ENCODE results near the gene CCDC91.

CCDC91 gene

DNA sequence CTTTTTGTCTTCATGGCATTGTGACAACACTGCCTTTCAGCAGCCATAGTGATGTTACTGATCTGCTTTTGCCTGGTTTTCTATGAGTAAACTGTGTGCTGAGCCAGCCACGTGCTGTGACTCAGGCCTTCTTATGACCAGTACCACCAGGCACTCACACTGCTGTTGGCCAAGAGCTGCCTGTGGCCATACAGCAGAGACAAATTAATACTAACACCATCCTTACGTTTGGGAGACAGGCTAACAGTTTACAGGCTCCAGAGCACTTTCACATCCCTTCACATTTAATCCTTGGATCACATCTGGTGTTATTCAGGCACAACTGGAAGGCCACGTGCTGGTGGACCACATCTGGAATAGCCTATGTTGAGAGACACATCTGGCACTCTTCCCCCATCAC, 377.9 kb downstream of the CCDC91 start:
- Histone ChIP-seq H3K9me3 (ENCODE audit: insufficient read depth, low read length) (no peaks in the 10 kb centered on the region), H3K4me3 (ENCODE audit: low read length) (no peak overlapping the region), H3K79me2 (ENCODE audit: low read length) (no peaks in the 10 kb centered on the region)

DNA sequence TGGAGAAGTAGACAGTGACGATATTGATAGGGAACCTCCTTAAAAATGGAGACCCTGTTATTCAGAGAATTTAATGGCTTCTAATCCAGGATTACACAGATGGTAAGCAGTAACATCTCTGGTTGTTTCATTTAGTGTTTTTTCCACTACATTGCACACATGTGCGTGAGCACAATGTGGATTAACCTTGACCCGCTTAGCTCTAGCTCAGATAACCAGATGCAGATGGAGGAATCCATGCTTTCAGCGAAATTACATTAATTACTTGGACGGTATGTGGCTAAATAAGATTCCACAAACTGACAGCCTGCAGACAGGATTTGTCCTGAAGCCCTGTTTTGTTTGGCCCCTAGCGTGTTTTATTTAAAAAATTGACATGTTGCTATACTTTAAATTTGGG, 378.4 kb downstream of the CCDC91 start:
- Histone ChIP-seq H2AFZ (ENCODE audit: low read depth, low read length) (no peak overlapping the region), H4K20me1 (ENCODE audit: insufficient read depth, low read length) (no peaks in the 10 kb centered on the region), H3K9me3 (ENCODE audit: insufficient read depth, low read length) (no peaks in the 10 kb centered on the region), H3K4me1 (ENCODE audit: low read length) (no peaks in the 10 kb centered on the region), H3K27me3 (ENCODE audit: low read depth, low read length) (no peaks in the 10 kb centered on the region), H3K4me3 (ENCODE audit: low read length) (no peak overlapping the region), H3K36me3 (replicated peaks; ENCODE audit: low read depth, low read length) (no peaks in the 10 kb centered on the region), H3K4me2 (ENCODE audit: low read length) (no peak overlapping the region), H3K27ac (ENCODE audit: low read length) (no peak overlapping the region), H3K79me2 (ENCODE audit: low read length) (no peaks in the 10 kb centered on the region), H3K9ac (ENCODE audit: low read length) (no peak overlapping the region)
- no peak for TF ChIP-seq EZH2phosphoT487 (IDR thresholded peaks at IDR 0.05; ENCODE audit: low read depth)
- TF ChIP-seq, protein P1, sequence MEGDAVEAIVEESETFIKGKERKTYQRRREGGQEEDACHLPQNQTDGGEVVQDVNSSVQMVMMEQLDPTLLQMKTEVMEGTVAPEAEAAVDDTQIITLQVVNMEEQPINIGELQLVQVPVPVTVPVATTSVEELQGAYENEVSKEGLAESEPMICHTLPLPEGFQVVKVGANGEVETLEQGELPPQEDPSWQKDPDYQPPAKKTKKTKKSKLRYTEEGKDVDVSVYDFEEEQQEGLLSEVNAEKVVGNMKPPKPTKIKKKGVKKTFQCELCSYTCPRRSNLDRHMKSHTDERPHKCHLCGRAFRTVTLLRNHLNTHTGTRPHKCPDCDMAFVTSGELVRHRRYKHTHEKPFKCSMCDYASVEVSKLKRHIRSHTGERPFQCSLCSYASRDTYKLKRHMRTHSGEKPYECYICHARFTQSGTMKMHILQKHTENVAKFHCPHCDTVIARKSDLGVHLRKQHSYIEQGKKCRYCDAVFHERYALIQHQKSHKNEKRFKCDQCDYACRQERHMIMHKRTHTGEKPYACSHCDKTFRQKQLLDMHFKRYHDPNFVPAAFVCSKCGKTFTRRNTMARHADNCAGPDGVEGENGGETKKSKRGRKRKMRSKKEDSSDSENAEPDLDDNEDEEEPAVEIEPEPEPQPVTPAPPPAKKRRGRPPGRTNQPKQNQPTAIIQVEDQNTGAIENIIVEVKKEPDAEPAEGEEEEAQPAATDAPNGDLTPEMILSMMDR (IDR thresholded peaks at IDR 0.05; ENCODE audit: low read depth, low read length) = no peak

More for the DNA sequence above, 377.9 kb downstream of the CCDC91 start:
- no peaks in the 10 kb centered on the region for H4K20me1 ChIP-seq (ENCODE audit: insufficient read depth, low read length)
- no peak overlapping the region for H2AFZ ChIP-seq (ENCODE audit: low read depth, low read length)
- TF ChIP-seq, protein P1 (IDR thresholded peaks at IDR 0.05; ENCODE audit: low read depth, low read length) = no peak
- TF ChIP-seq EZH2phosphoT487 (IDR thresholded peaks at IDR 0.05; ENCODE audit: low read depth) = no peak
- no peaks in the 10 kb centered on the region for H3K27me3 ChIP-seq (ENCODE audit: low read depth, low read length)
- H3K36me3 ChIP-seq (replicated peaks; ENCODE audit: low read depth, low read length) = no peaks in the 10 kb centered on the region
- H3K4me2 ChIP-seq (ENCODE audit: low read length) = no peak overlapping the region
- no peak overlapping the region for H3K27ac ChIP-seq (ENCODE audit: low read length)
- H3K9ac ChIP-seq (ENCODE audit: low read length) = no peak overlapping the region
- no peaks in the 10 kb centered on the region for H3K4me1 ChIP-seq (ENCODE audit: low read length)

DNA sequence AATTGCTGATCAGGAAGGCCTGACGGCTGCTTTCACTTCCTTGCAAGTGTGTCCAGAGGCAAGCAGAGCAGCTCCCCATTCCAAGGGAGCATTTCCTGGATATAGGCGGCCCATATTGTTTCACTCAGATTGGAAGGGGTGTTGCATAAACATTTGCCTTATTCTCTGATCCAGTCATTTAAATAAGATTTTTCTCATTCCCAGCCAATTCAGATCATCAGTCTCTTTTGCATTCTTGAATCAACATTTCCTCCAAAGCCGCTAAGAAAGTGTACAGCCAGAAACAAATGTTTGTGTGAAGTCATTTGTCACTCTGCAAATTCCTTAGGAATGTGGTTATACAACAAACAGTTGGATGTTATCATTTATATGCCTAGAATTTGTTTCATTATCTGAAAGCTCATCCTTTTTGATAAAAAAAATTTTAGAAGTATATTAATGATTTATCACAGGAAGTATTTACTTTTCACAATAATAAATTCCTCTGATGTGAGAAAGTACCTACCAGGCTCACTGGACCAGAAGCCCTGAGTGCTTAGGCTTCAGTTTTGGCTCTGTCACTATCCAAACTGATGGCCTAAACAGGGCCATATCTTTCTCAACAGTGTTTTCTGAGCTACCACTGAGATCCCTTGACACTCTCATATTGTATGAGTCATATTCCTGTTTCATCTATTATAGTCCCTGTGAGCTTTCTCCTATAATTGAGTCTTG, 379.6 kb downstream of the CCDC91 start:
- H3K79me2 ChIP-seq (ENCODE audit: low read length) = no peaks in the 10 kb centered on the region
- H4K20me1 ChIP-seq (ENCODE audit: insufficient read depth, low read length) = no peaks in the 10 kb centered on the region
- H3K9ac ChIP-seq (ENCODE audit: low read length) = no peak overlapping the region
- no peak overlapping the region for H2AFZ ChIP-seq (ENCODE audit: low read depth, low read length)
- TF ChIP-seq, protein P1 (IDR thresholded peaks at IDR 0.05; ENCODE audit: low read depth, low read length) = no peak
- no peak for TF ChIP-seq EZH2phosphoT487 (IDR thresholded peaks at IDR 0.05; ENCODE audit: low read depth)
- no peaks in the 10 kb centered on the region for H3K36me3 ChIP-seq (replicated peaks; ENCODE audit: low read depth, low read length)
- H3K4me1 ChIP-seq (ENCODE audit: low read length) = no peaks in the 10 kb centered on the region
- no peak overlapping the region for H3K4me2 ChIP-seq (ENCODE audit: low read length)
- no peaks in the 10 kb centered on the region for H3K27me3 ChIP-seq (ENCODE audit: low read depth, low read length)
- no peak overlapping the region for H3K27ac ChIP-seq (ENCODE audit: low read length)
- H3K9me3 ChIP-seq (ENCODE audit: insufficient read depth, low read length) = no peaks in the 10 kb centered on the region
- H3K4me3 ChIP-seq (ENCODE audit: low read length) = no peak overlapping the region

DNA sequence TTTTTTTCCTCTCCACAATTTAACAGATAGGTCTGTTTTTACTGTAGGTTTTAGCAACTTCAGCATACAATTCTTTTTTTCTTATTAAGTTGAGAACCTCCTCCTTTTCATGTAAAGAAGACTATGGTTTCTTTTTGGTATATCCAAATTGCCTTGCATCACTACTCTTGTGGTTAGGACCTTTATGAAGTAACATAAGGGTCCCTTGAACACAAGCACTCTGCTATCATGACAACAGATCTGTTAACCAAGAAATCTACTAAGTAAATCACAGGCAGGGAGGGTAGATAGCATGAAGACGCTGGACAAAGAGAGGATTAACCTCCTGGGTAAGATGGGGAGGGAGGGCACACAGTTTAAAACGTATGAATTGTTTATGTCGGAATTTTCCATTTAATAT, 380.6 kb downstream of the CCDC91 start:
- H3K4me2 ChIP-seq (ENCODE audit: low read length) = no peak overlapping the region
- no peak overlapping the region for H2AFZ ChIP-seq (ENCODE audit: low read depth, low read length)
- no peaks in the 10 kb centered on the region for H4K20me1 ChIP-seq (ENCODE audit: insufficient read depth, low read length)
- TF ChIP-seq EZH2phosphoT487 (IDR thresholded peaks at IDR 0.05; ENCODE audit: low read depth) = no peak
- TF ChIP-seq, protein P1 (IDR thresholded peaks at IDR 0.05; ENCODE audit: low read depth, low read length) = no peak
- no peaks in the 10 kb centered on the region for H3K9me3 ChIP-seq (ENCODE audit: insufficient read depth, low read length)
- no peak overlapping the region for H3K9ac ChIP-seq (ENCODE audit: low read length)
- H3K4me3 ChIP-seq (ENCODE audit: low read length) = no peak overlapping the region
- H3K79me2 ChIP-seq (ENCODE audit: low read length) = no peaks in the 10 kb centered on the region
- no peaks in the 10 kb centered on the region for H3K36me3 ChIP-seq (replicated peaks; ENCODE audit: low read depth, low read length)
- no peaks in the 10 kb centered on the region for H3K4me1 ChIP-seq (ENCODE audit: low read length)
- H3K27ac ChIP-seq (ENCODE audit: low read length) = no peak overlapping the region
- H3K27me3 ChIP-seq (ENCODE audit: low read depth, low read length) = no peaks in the 10 kb centered on the region
